Vagina (tissue), 2 donors: Measurements from ENCODE around the gene LSM4. TPM values are rescaled to one million over a fixed set of nuclear protein-coding genes. Genes with fewer than 3 reads are reported as not detected.

Source experiments
- DNase-seq, 2 donors: peaks; one replicate each; pipeline ENCODE4 v3.0.0-alpha.2; 2017; ENCODE audit errors: extremely low spot score in 2 of 2
- H3K27ac ChIP-seq: fragments of 200-600 bp; sonication (generic); one replicate; pipeline ENCODE4 v1.5.1; 2019
- H3K27me3 ChIP-seq: fragments of 200-600 bp; sonication (generic); one replicate; pipeline ENCODE4 v1.5.1; 2019
- H3K36me3 ChIP-seq, 2 donors: fragments of 200-600 bp; sonication (generic); one replicate each; pipeline ENCODE4 v1.5.1; 2017 to 2019
- H3K4me1 ChIP-seq: fragments of 200-600 bp; sonication (generic); one replicate; pipeline ENCODE4 v1.5.1; 2019
- H3K4me3 ChIP-seq, 2 donors: fragments of 200-600 bp; sonication (generic); 1 replicate in 1 of 2; 2 replicates in 1 of 2; pipeline ENCODE4 v1.5.1; 2016 to 2019
- H3K9me3 ChIP-seq: fragments of 200-600 bp; sonication (generic); one replicate; pipeline ENCODE4 v1.5.1; 2019
- CTCF ChIP-seq, 3 experiments: fragments of 450-650 bp in 2 of 3; fragments of 200-600 bp in 1 of 3; sonication (generic) in 1 of 3; IDR thresholded peaks; one replicate each; pipeline ENCODE4 v1.5.1; 2017 to 2019; ENCODE audit warnings: antibody characterized with exemption in 3 of 3, mild to moderate bottlenecking in 2 of 3, moderate library complexity in 2 of 3
- POLR2A ChIP-seq, 2 donors: fragments of 450-650 bp; IDR thresholded peaks; one replicate each; pipeline ENCODE4 v1.6.1; 2017; ENCODE audit warnings: antibody characterized with exemption in 2 of 2, mild to moderate bottlenecking in 2 of 2, moderate library complexity in 2 of 2
- POLR2AphosphoS5 ChIP-seq, 2 donors: sonication (generic); formaldehyde crosslinking; IDR thresholded peaks; one replicate each; pipeline ENCODE4 v1.9.0; 2017; ENCODE audit warnings: antibody characterized with exemption in 2 of 2, mild to moderate bottlenecking in 2 of 2, low read depth in 1 of 2; ENCODE audit not compliant: insufficient read depth in 1 of 2
- intact Hi-C: fragments of 100-400 bp; cut with DNase I; formaldehyde crosslinking; loops from one replicate; pipeline ENCODE4 v1.15.1; 2023
- total RNA-seq: library from RNA; depleted of rRNA; stranded (reverse); fragments of >200 nt; gene quantifications from one replicate; pipeline ENCODE4 v1.2.3, GENCODE V29; 2016

The LSM4 gene
- total RNA-seq, 1 donor from 2014 or later, result 54.3 TPM

- Histone ChIP-seq H3K27me3 (no peaks in the 10 kb centered on the region), H3K9me3 (no peaks in the 10 kb centered on the region), H3K36me3 (peaks cover 0 to 27% of the 10 kb centered on the region in 2 donors), H3K27ac (no peak overlapping the region), H3K4me3 (no peak overlapping the region), H3K4me1 (peaks cover 16% of the 10 kb centered on the region)
- intact Hi-C loops, result no loop called here
- TF ChIP-seq POLR2A (IDR thresholded peaks at IDR 0.05), result no peak
- TF ChIP-seq CTCF (IDR thresholded peaks at IDR 0.05), result no peak
- no peak for TF ChIP-seq POLR2AphosphoS5 (IDR thresholded peaks at IDR 0.05; ENCODE audit: insufficient read depth in 1 of 2, low read depth in 1 of 2)
- no peak for DNase-seq
Observed at GRCh38 chr19:18310966-18311365, 11.9 kb downstream of the LSM4 start.

GRCh38 chr19:18310118-18310909 lies 12.6 kb downstream of the LSM4 start:
- no peak for TF ChIP-seq POLR2AphosphoS5 (IDR thresholded peaks at IDR 0.05; ENCODE audit: insufficient read depth in 1 of 2, low read depth in 1 of 2)
- TF ChIP-seq POLR2A (IDR thresholded peaks at IDR 0.05), result no peak
- no peak for TF ChIP-seq CTCF (IDR thresholded peaks at IDR 0.05)
- no peaks in the 10 kb centered on the region for H3K9me3 ChIP-seq
- no peak overlapping the region for H3K27ac ChIP-seq
- DNase-seq, result no peak
- H3K4me3 ChIP-seq, result no peak overlapping the region
- no peaks in the 10 kb centered on the region for H3K27me3 ChIP-seq
- intact Hi-C loops, result no loop called here
- H3K4me1 ChIP-seq, result peaks cover 22% of the 10 kb centered on the region
- H3K36me3 ChIP-seq, result peaks cover 0 to 27% of the 10 kb centered on the region in 2 donors

DNA sequence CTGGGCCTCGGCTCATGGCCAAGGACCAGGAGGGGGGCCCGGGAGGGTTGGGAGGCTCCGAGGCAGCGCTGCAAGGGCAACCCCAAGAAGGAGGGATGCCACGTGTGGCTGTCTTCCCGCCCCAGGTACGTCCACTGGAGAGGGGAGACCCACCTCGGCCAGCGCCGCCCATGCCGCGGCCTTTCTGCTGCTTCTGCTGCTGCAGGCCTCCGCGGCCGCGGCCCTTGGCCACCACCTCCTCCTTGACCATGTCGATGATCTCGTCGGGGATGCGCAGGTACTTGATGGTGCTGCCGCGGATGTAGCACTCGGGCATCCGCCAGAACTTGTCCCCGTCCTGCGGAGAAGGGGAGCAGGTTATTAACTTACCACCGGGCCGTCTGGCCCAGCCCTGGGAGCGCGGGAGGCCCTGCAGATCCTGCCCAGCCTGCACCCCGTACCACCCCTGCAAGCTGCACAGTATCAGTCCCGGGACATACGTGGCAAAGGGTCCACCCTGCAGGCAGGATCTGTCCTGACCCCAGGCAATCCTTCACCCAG lies 13.3 kb downstream of the LSM4 start:
- H3K4me1 ChIP-seq, result peaks cover 29% of the 10 kb centered on the region
- intact Hi-C loops, result no loop called here
- no peak overlapping the region for H3K4me3 ChIP-seq
- H3K36me3 ChIP-seq, result peaks cover 0 to 27% of the 10 kb centered on the region in 2 donors
- TF ChIP-seq POLR2AphosphoS5 (IDR thresholded peaks at IDR 0.05; ENCODE audit: insufficient read depth in 1 of 2, low read depth in 1 of 2) (no peak), POLR2A (IDR thresholded peaks at IDR 0.05) (no peak), CTCF (IDR thresholded peaks at IDR 0.05) (no peak)
- H3K27me3 ChIP-seq, result no peaks in the 10 kb centered on the region
- no peak for DNase-seq
- H3K27ac ChIP-seq, result no peak overlapping the region
- H3K9me3 ChIP-seq, result no peaks in the 10 kb centered on the region

- intact Hi-C loops, result no loop called here
- DNase-seq, result no peak
- Histone ChIP-seq H3K27ac (no peak overlapping the region), H3K27me3 (no peaks in the 10 kb centered on the region), H3K36me3 (peaks cover 0 to 27% of the 10 kb centered on the region in 2 donors), H3K4me1 (peaks cover 36% of the 10 kb centered on the region), H3K4me3 (no peak overlapping the region), H3K9me3 (no peaks in the 10 kb centered on the region)
- TF ChIP-seq CTCF (IDR thresholded peaks at IDR 0.05), result no peak
- TF ChIP-seq POLR2AphosphoS5 (IDR thresholded peaks at IDR 0.05; ENCODE audit: insufficient read depth in 1 of 2, low read depth in 1 of 2), result no peak
Observed at GRCh38 chr19:18308948-18309325, 13.9 kb downstream of the LSM4 start.
